ENCODE results near the gene FAM241A.

Gene FAM241A

GRCh38 chr4:112210777-112211176, 65.5 kb downstream of the FAM241A start:
- Histone ChIP-seq H3K4me1 (ENCODE audit: control insufficient read depth, insufficient read depth, low read length) (no peaks in the 10 kb centered on the region), H3K27ac (ENCODE audit: insufficient read depth, low read depth, low read length, poor library complexity, severe bottlenecking) (no peak overlapping the region), H3K9me3 (ENCODE audit: control insufficient read depth, low read length) (no peaks in the 10 kb centered on the region), H3K4me3 (ENCODE audit: insufficient read depth, low read depth, low read length) (no peak overlapping the region), H3K36me3 (ENCODE audit: control insufficient read depth, insufficient read depth, low read length) (no peaks in the 10 kb centered on the region), H3K27me3 (ENCODE audit: control insufficient read depth, insufficient read depth, low read length, poor library complexity, severe bottlenecking) (no peaks in the 10 kb centered on the region)
- 94 to 96% methylated on average over 1 of the region's 1 CpG for WGBS, 2 experiments

- Histone ChIP-seq H3K27me3 (ENCODE audit: control insufficient read depth, insufficient read depth, low read length, poor library complexity, severe bottlenecking) (no peaks in the 10 kb centered on the region), H3K9me3 (ENCODE audit: control insufficient read depth, low read length) (no peaks in the 10 kb centered on the region), H3K27ac (ENCODE audit: insufficient read depth, low read depth, low read length, poor library complexity, severe bottlenecking) (no peak overlapping the region), H3K36me3 (ENCODE audit: control insufficient read depth, insufficient read depth, low read length) (no peaks in the 10 kb centered on the region), H3K4me3 (ENCODE audit: insufficient read depth, low read depth, low read length) (no peak overlapping the region), H3K4me1 (ENCODE audit: control insufficient read depth, insufficient read depth, low read length) (no peaks in the 10 kb centered on the region)
- 92 to 94% methylated on average over 2 of the region's 2 CpGs for WGBS, 2 experiments
These were observed 67.8 kb downstream of the FAM241A start for GRCh38 chr4:112213091-112213490.

GRCh38 chr4:112213856-112214255, 68.6 kb downstream of the FAM241A start:
- no peaks in the 10 kb centered on the region for H3K27me3 ChIP-seq (ENCODE audit: control insufficient read depth, insufficient read depth, low read length, poor library complexity, severe bottlenecking)
- H3K36me3 ChIP-seq (ENCODE audit: control insufficient read depth, insufficient read depth, low read length) = no peaks in the 10 kb centered on the region
- H3K4me1 ChIP-seq (ENCODE audit: control insufficient read depth, insufficient read depth, low read length) = no peaks in the 10 kb centered on the region
- H3K9me3 ChIP-seq (ENCODE audit: control insufficient read depth, low read length) = no peaks in the 10 kb centered on the region
- WGBS, 2 experiments = 97% methylated on average over 3 of the region's 3 CpGs; no CpG with 5 or more reads in 1 of the 2 experiments
- H3K27ac ChIP-seq (ENCODE audit: insufficient read depth, low read depth, low read length, poor library complexity, severe bottlenecking) = no peak overlapping the region
- no peak overlapping the region for H3K4me3 ChIP-seq (ENCODE audit: insufficient read depth, low read depth, low read length)

- Histone ChIP-seq H3K4me3 (ENCODE audit: insufficient read depth, low read depth, low read length) (no peak overlapping the region), H3K4me1 (ENCODE audit: control insufficient read depth, insufficient read depth, low read length) (no peaks in the 10 kb centered on the region), H3K27me3 (ENCODE audit: control insufficient read depth, insufficient read depth, low read length, poor library complexity, severe bottlenecking) (no peaks in the 10 kb centered on the region), H3K36me3 (ENCODE audit: control insufficient read depth, insufficient read depth, low read length) (no peaks in the 10 kb centered on the region), H3K9me3 (ENCODE audit: control insufficient read depth, low read length) (no peaks in the 10 kb centered on the region), H3K27ac (ENCODE audit: insufficient read depth, low read depth, low read length, poor library complexity, severe bottlenecking) (no peak overlapping the region)
These were observed 69.4 kb downstream of the FAM241A start for GRCh38 chr4:112214390-112215264.

GRCh38 chr4:112219826-112220366, 74.6 kb downstream of the FAM241A start:
- Histone ChIP-seq H3K9me3 (ENCODE audit: control insufficient read depth, low read length) (no peaks in the 10 kb centered on the region), H3K4me1 (ENCODE audit: control insufficient read depth, insufficient read depth, low read length) (no peaks in the 10 kb centered on the region), H3K4me3 (ENCODE audit: insufficient read depth, low read depth, low read length) (no peak overlapping the region), H3K27me3 (ENCODE audit: control insufficient read depth, insufficient read depth, low read length, poor library complexity, severe bottlenecking) (no peaks in the 10 kb centered on the region), H3K27ac (ENCODE audit: insufficient read depth, low read depth, low read length, poor library complexity, severe bottlenecking) (no peak overlapping the region), H3K36me3 (ENCODE audit: control insufficient read depth, insufficient read depth, low read length) (no peaks in the 10 kb centered on the region)
- WGBS, 2 experiments = 95 to 96% methylated on average over 7 of the region's 7 CpGs

- no peak overlapping the region for H3K4me3 ChIP-seq (ENCODE audit: insufficient read depth, low read depth, low read length)
- no peaks in the 10 kb centered on the region for H3K27me3 ChIP-seq (ENCODE audit: control insufficient read depth, insufficient read depth, low read length, poor library complexity, severe bottlenecking)
- 96 to 97% methylated on average over 43 of the region's 43 CpGs for WGBS, 2 experiments
- H3K36me3 ChIP-seq (ENCODE audit: control insufficient read depth, insufficient read depth, low read length) = no peaks in the 10 kb centered on the region
- no peak overlapping the region for H3K27ac ChIP-seq (ENCODE audit: insufficient read depth, low read depth, low read length, poor library complexity, severe bottlenecking)
- no peaks in the 10 kb centered on the region for H3K9me3 ChIP-seq (ENCODE audit: control insufficient read depth, low read length)
- no peaks in the 10 kb centered on the region for H3K4me1 ChIP-seq (ENCODE audit: control insufficient read depth, insufficient read depth, low read length)
These were observed 77.1 kb downstream of the FAM241A start for GRCh38 chr4:112222219-112222955.

GRCh38 chr4:112225157-112225556, 79.9 kb downstream of the FAM241A start:
- no peaks in the 10 kb centered on the region for H3K9me3 ChIP-seq (ENCODE audit: control insufficient read depth, low read length)
- no peaks in the 10 kb centered on the region for H3K27me3 ChIP-seq (ENCODE audit: control insufficient read depth, insufficient read depth, low read length, poor library complexity, severe bottlenecking)
- no peak overlapping the region for H3K4me3 ChIP-seq (ENCODE audit: insufficient read depth, low read depth, low read length)
- no peaks in the 10 kb centered on the region for H3K36me3 ChIP-seq (ENCODE audit: control insufficient read depth, insufficient read depth, low read length)
- no peaks in the 10 kb centered on the region for H3K4me1 ChIP-seq (ENCODE audit: control insufficient read depth, insufficient read depth, low read length)
- no peak overlapping the region for H3K27ac ChIP-seq (ENCODE audit: insufficient read depth, low read depth, low read length, poor library complexity, severe bottlenecking)
- WGBS, 2 experiments = 81 to 84% methylated on average over 4 of the region's 4 CpGs

GRCh38 chr4:112230879-112231778, 85.9 kb downstream of the FAM241A start:
- Histone ChIP-seq H3K27me3 (ENCODE audit: control insufficient read depth, insufficient read depth, low read length, poor library complexity, severe bottlenecking) (no peaks in the 10 kb centered on the region), H3K4me3 (ENCODE audit: insufficient read depth, low read depth, low read length) (peak overlapping the region; percentile 97), H3K27ac (ENCODE audit: insufficient read depth, low read depth, low read length, poor library complexity, severe bottlenecking) (peak overlapping the region; percentile 99), H3K4me1 (ENCODE audit: control insufficient read depth, insufficient read depth, low read length) (peaks cover 4% of the 10 kb centered on the region), H3K9me3 (ENCODE audit: control insufficient read depth, low read length) (no peaks in the 10 kb centered on the region), H3K36me3 (ENCODE audit: control insufficient read depth, insufficient read depth, low read length) (no peaks in the 10 kb centered on the region)
- WGBS, 2 experiments = 1% methylated on average over 52 of the region's 52 CpGs

- H3K4me3 ChIP-seq (ENCODE audit: insufficient read depth, low read depth, low read length) = peak within 1 kb of the TSS; percentile 97
- H3K27ac ChIP-seq (ENCODE audit: insufficient read depth, low read depth, low read length, poor library complexity, severe bottlenecking) = peak within 1 kb of the TSS; percentile 99
- WGBS, 2 experiments = 0% methylated on average over 70 of the region's 70 CpGs
These were observed 86.8 kb downstream of the FAM241A start, which contains the start of gene AP1AR for GRCh38 chr4:112231779-112232713. Gene AP1AR (plus strand): TSS chr4:112231787. CDS start chr4:112232092, 305 bp downstream.

More at GRCh38 chr4:112231779-112232713, 86.8 kb downstream of the FAM241A start, which contains the start of gene AP1AR:
- Histone ChIP-seq H3K9me3 (ENCODE audit: control insufficient read depth, low read length) (no peaks in the 10 kb centered on the region), H3K36me3 (ENCODE audit: control insufficient read depth, insufficient read depth, low read length) (no peaks in the 10 kb centered on the region), H3K4me1 (ENCODE audit: control insufficient read depth, insufficient read depth, low read length) (peaks cover 4% of the 10 kb centered on the region), H3K27me3 (ENCODE audit: control insufficient read depth, insufficient read depth, low read length, poor library complexity, severe bottlenecking) (no peaks in the 10 kb centered on the region)
